Prostate gland (tissue), 2 donors: Measurements from ENCODE around the gene POU5F1. TPM values are rescaled to one million over a fixed set of nuclear protein-coding genes. Genes with fewer than 3 reads are reported as not detected.

Experiments used
- DNase-seq: peaks from one replicate; pipeline ENCODE4 v3.0.0-alpha.2; 2019; ENCODE audit warnings: low spot score
- H3K27ac ChIP-seq, 2 donors: fragments of 200-600 bp; sonication (generic); 2 replicates each; pipeline ENCODE4 v1.5.1; 2017 to 2019
- H3K27me3 ChIP-seq: fragments of 200-600 bp; sonication (generic); replicated peaks from 2 replicates; pipeline ENCODE4 v1.5.1; 2019; ENCODE audit not compliant: insufficient read depth
- H3K36me3 ChIP-seq, 2 donors: fragments of 200-600 bp; sonication (generic); 1 replicate in 1 of 2; 2 replicates in 1 of 2; pipeline versions ENCODE4 v1.5.1 to v1.8.1; 2017 to 2019
- H3K4me1 ChIP-seq: fragments of 200-600 bp; sonication (generic); replicated peaks from 2 replicates; pipeline ENCODE4 v1.5.1; 2019
- H3K4me3 ChIP-seq, 2 donors: fragments of 200-600 bp; sonication (generic); 2 replicates each; pipeline ENCODE4 v1.5.1; 2017 to 2019
- H3K9me3 ChIP-seq: fragments of 200-600 bp; sonication (generic); 2 replicates; pipeline ENCODE4 v1.5.1; 2017
- CTCF ChIP-seq, 4 experiments: fragments of 200-600 bp in 2 of 4; fragments of 450-650 bp in 2 of 4; sonication (generic) in 2 of 4; IDR thresholded peaks; 1 replicate in 3 of 4; 2 replicates in 1 of 4; pipeline ENCODE4 v1.5.1; 2016 to 2019; ENCODE audit warnings: antibody characterized with exemption in 4 of 4, mild to moderate bottlenecking in 2 of 4, moderate library complexity in 2 of 4
- POLR2A ChIP-seq: fragments of 450-650 bp; IDR thresholded peaks from one replicate; pipeline ENCODE4 v1.6.1; 2016; ENCODE audit warnings: antibody characterized with exemption, mild to moderate bottlenecking
- POLR2AphosphoS5 ChIP-seq: sonication (generic); formaldehyde crosslinking; IDR thresholded peaks from one replicate; pipeline ENCODE4 v1.6.1; 2017; ENCODE audit warnings: antibody characterized with exemption
- WGBS: methylation state at CpG from one replicate; pipeline ENCODE4 v1.1.5; 2018; 5-methylcytosine and 5-hydroxymethylcytosine counted together
- intact Hi-C: fragments of 100-400 bp; cut with DNase I; formaldehyde crosslinking; loops from one replicate; pipeline ENCODE4 v1.14.2; 2022
- total RNA-seq, 2 donors: library from RNA; depleted of rRNA; stranded (reverse); fragments of >200 nt; gene quantifications; one replicate each; pipeline ENCODE4 v1.1.0, GENCODE V29; 2016

Gene POU5F1
- total RNA-seq, 2 donors from 2014 or later, result 3.4 to 21.5 TPM

- TF ChIP-seq CTCF (IDR thresholded peaks at IDR 0.05), result no peak
- TF ChIP-seq POLR2A, result no peak
- no peak for TF ChIP-seq POLR2AphosphoS5
- DNase-seq, result no peak
- no peaks in the 10 kb centered on the region for H3K27me3 ChIP-seq
- no peaks in the 10 kb centered on the region for H3K36me3 ChIP-seq
- peaks cover 5% of the 10 kb centered on the region for H3K4me1 ChIP-seq
- intact Hi-C loops, result no loop called here
- WGBS, result 90% methylated on average over 12 of the region's 13 CpGs
- no peak overlapping the region for H3K4me3 ChIP-seq
- H3K27ac ChIP-seq, result no peak overlapping the region
- no peaks in the 10 kb centered on the region for H3K9me3 ChIP-seq
Observed at GRCh38 chr6:31162463-31163165, 7.9 kb downstream of the POU5F1 start.

- H3K36me3 ChIP-seq, result no peaks in the 10 kb centered on the region
- H3K27me3 ChIP-seq, result no peaks in the 10 kb centered on the region
- peaks cover 5% of the 10 kb centered on the region for H3K4me1 ChIP-seq
- DNase-seq, result no peak
- intact Hi-C loops, result no loop called here
- TF ChIP-seq POLR2AphosphoS5, result no peak
- WGBS, result 91% methylated on average over 19 of the region's 19 CpGs
- no peaks in the 10 kb centered on the region for H3K9me3 ChIP-seq
- H3K27ac ChIP-seq, result no peak overlapping the region
- no peak overlapping the region for H3K4me3 ChIP-seq
Observed at GRCh38 chr6:31161216-31162126, 9.0 kb downstream of the POU5F1 start.

GRCh38 chr6:31158863-31159855 is 11.3 kb downstream of the POU5F1 start:
- intact Hi-C loops, result loop anchor here (5.0 kb wide), 1 partner anchor 38 kb away; no protein-coding TSS in a partner anchor
- Histone ChIP-seq H3K27me3 (no peaks in the 10 kb centered on the region), H3K4me1 (peaks cover 5% of the 10 kb centered on the region), H3K27ac (peak overlapping the region; percentile 45 to 49), H3K9me3 (no peaks in the 10 kb centered on the region), H3K36me3 (no peaks in the 10 kb centered on the region), H3K4me3 (peak overlapping the region; percentile 57 to 58)
- TF ChIP-seq POLR2AphosphoS5, result no peak
- TF ChIP-seq POLR2A, result no peak
- no peak for TF ChIP-seq CTCF (IDR thresholded peaks at IDR 0.05)
- 12% methylated on average over 26 of the region's 35 CpGs for WGBS
- DNase-seq, result no peak

GRCh38 chr6:31158140-31158862 is 12.2 kb downstream of the POU5F1 start, which contains the start of gene TCF19:
TCF19 (plus strand) TSS chr6:31158589; CDS start chr6:31159470, 881 bp downstream.
- H3K36me3 ChIP-seq, result no peaks in the 10 kb centered on the region
- peak within 1 kb of the TSS; percentile 57 to 58 for H3K4me3 ChIP-seq
- no peaks in the 10 kb centered on the region for H3K27me3 ChIP-seq
- intact Hi-C loops, result loop anchor here (5.0 kb wide), 1 partner anchor 39 kb away; no protein-coding TSS in a partner anchor
- H3K4me1 ChIP-seq, result peaks cover 5% of the 10 kb centered on the region
- WGBS, result under 1% methylated on average over 51 of the region's 65 CpGs
- TF ChIP-seq CTCF (IDR thresholded peaks at IDR 0.05) (no peak), POLR2A (peak; percentile 57), POLR2AphosphoS5 (peak; percentile 98)
- H3K9me3 ChIP-seq, result no peaks in the 10 kb centered on the region
- DNase-seq, result peak; percentile 98
- H3K27ac ChIP-seq, result peak within 1 kb of the TSS; percentile 80 to 86
